HAP-1 (cell line): ENCODE results near the gene PSIP1.

Source experiments
- DNase-seq, 2 experiments: peaks; one replicate each; pipeline ENCODE4 v3.0.0-alpha.2; 2016 to 2020; ENCODE audit warnings: low spot score in 2 of 2
- H3K27me3 ChIP-seq: fragments of 250-450 bp; sonication (Bioruptor Pico); 2 replicates; pipeline ENCODE4 v1.5.1; 2020; ENCODE audit warnings: low read depth, mild to moderate bottlenecking, moderate library complexity
- H3K36me3 ChIP-seq: fragments of 250-450 bp; sonication (Bioruptor Pico); replicated peaks from 2 replicates; pipeline ENCODE4 v1.5.1; 2020; ENCODE audit warnings: mild to moderate bottlenecking
- H3K4me1 ChIP-seq: fragments of 250-450 bp; sonication (Bioruptor Pico); 2 replicates; pipeline ENCODE4 v1.5.1; 2020; ENCODE audit warnings: mild to moderate bottlenecking
- H3K4me3 ChIP-seq: fragments of 250-450 bp; sonication (Bioruptor Pico); 2 replicates; pipeline ENCODE4 v1.5.1; 2020; ENCODE audit warnings: mild to moderate bottlenecking, moderate library complexity
- H3K9me3 ChIP-seq: fragments of 250-450 bp; sonication (Bioruptor Pico); 2 replicates; pipeline ENCODE4 v1.5.1; 2020; ENCODE audit warnings: mild to moderate bottlenecking, moderate library complexity
- in situ Hi-C: fragments of 300-500 bp; cut with MboI; formaldehyde crosslinking; loops from 3 replicates; pipeline ENCODE4 v1.14.3; 2020; ENCODE audit warnings: low sequenced_read_pairs, inconsistent platforms, mixed read lengths

The PSIP1 gene

GRCh38 chr9:15416880-15417279 is 93.9 kb downstream of the PSIP1 start:
- H3K4me1 ChIP-seq: peaks cover 10% of the 10 kb centered on the region
- in situ Hi-C loops: no loop called here
- no peak overlapping the region for H3K4me3 ChIP-seq
- peak in 1 of 2 experiments; percentile 26 for DNase-seq
- H3K36me3 ChIP-seq: no peaks in the 10 kb centered on the region
- H3K9me3 ChIP-seq: no peaks in the 10 kb centered on the region
- H3K27me3 ChIP-seq: no peaks in the 10 kb centered on the region
